H1 (cell line): Measurements from ENCODE around the gene ZNF521.

Experiments used
- ATF2 ChIP-seq: IDR thresholded peaks from 2 replicates; pipeline ENCODE4 v1.6.1; 2012; ENCODE audit warnings: low read length, inconsistent platforms
- CBX8 ChIP-seq: fragments of 300-800, 300-1000 bp; sonication (generic); IDR thresholded peaks from 2 replicates; pipeline ENCODE4 v1.7.1; 2016; ENCODE audit warnings: low read depth, low read length, borderline replicate concordance
- CTCF ChIP-seq, 3 experiments: IDR thresholded peaks; 1 replicate in 2 of 3; 2 replicates in 1 of 3; pipeline versions ENCODE4 v1.5.1 to v1.6.1; 2011; ENCODE audit warnings: low read length in 3 of 3, mild to moderate bottlenecking in 3 of 3, inconsistent platforms in 2 of 3, low read depth in 1 of 3, moderate library complexity in 1 of 3; ENCODE audit not compliant: insufficient read depth in 1 of 3; ENCODE audit errors: control extremely low read depth in 1 of 3
- POLR2A ChIP-seq, 2 experiments: IDR thresholded peaks; 1 replicate in 1 of 2; 2 replicates in 1 of 2; pipeline ENCODE4 v1.6.1; 2011; ENCODE audit warnings: low read depth in 2 of 2, low read length in 2 of 2, mild to moderate bottlenecking in 2 of 2; ENCODE audit errors: control extremely low read depth in 1 of 2
- SAP30 ChIP-seq: fragments of 300-600 bp; sonication (generic); IDR thresholded peaks from 2 replicates; pipeline ENCODE4 v1.7.1; 2012; ENCODE audit warnings: low read length, moderate library complexity, mild to moderate bottlenecking, inconsistent platforms; ENCODE audit not compliant: insufficient read depth, insufficient replicate concordance
- TAF1 ChIP-seq: IDR thresholded peaks from 2 replicates; pipeline ENCODE4 v1.6.1; 2011; ENCODE audit warnings: mild to moderate bottlenecking, low read depth, low read length
- YY1 ChIP-seq: IDR thresholded peaks from 2 replicates; pipeline ENCODE4 v1.6.1; 2011; ENCODE audit warnings: low read depth, mild to moderate bottlenecking, low read length
- TF ChIP-seq, protein P1 (sequence below): IDR thresholded peaks from 2 replicates; pipeline ENCODE4 v1.6.1; 2011; ENCODE audit warnings: low read depth, mild to moderate bottlenecking, low read length; ENCODE audit not compliant: insufficient read depth

DNA sequence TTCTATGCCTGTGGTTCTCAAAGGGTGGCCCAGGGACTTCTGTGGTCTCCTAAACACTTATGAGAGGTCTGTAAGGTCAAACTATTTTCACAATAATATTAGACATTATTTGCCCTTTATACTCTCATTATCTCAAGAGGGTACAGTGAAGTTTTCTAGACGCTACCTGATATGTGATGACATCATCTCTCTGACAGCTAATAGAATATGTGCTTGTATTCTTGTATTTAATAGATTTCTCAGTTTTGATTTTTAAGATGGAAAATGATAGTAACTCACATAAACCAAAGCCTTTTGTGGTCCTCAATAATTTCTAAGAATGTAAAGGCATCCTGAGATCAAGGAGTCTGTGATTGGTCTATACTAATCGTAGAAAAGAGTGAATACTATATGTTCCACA is 265.1 kb downstream of the ZNF521 start:
- TF ChIP-seq CTCF (IDR thresholded peaks at IDR 0.05; ENCODE audit: control extremely low read depth in 1 of 3, insufficient read depth in 1 of 3, low read depth in 1 of 3, low read length in 3 of 3), result no peak
- no peak for TF ChIP-seq SAP30
- TF ChIP-seq YY1, result no peak
- no peak for TF ChIP-seq POLR2A (IDR thresholded peaks at IDR 0.05; ENCODE audit: control extremely low read depth in 1 of 2, low read depth in 2 of 2, low read length in 2 of 2)
- TF ChIP-seq ATF2, result no peak
- TF ChIP-seq TAF1, result no peak
- TF ChIP-seq, protein P1, sequence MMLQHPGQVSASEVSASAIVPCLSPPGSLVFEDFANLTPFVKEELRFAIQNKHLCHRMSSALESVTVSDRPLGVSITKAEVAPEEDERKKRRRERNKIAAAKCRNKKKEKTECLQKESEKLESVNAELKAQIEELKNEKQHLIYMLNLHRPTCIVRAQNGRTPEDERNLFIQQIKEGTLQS, result no peak
- no peak for TF ChIP-seq CBX8
